Measurements from ENCODE around the gene THSD7B. TPM values are rescaled to one million over a fixed set of nuclear protein-coding genes. Genes with fewer than 3 reads are reported as not detected.

Gene THSD7B
- total RNA-seq, 4 donors from 2014 or later, result 0.80 to 0.83 TPM; not detected in 2

DNA sequence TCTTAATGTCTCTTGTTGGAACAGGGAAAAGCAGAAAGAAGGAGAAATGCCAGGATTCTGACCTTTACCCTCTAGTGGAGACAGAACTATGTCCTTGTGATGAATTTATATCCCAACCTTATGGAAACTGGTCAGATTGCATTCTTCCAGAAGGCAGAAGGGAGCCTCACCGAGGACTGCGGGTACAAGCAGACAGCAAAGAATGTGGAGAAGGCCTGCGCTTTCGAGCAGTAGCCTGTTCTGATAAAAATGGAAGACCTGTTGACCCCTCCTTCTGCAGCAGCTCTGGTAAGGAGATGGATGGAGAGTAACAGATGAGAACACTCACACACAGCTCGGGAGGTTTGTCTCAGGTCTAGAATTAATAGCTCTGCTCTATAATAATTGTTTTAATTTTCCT, 646.2 kb downstream of the THSD7B start:
- Histone ChIP-seq H3K4me3 (no peak overlapping the region), H3K27me3 (no peaks in the 10 kb centered on the region), H3K27ac (no peak overlapping the region), H3K36me3 (no peaks in the 10 kb centered on the region), H3K9me3 (no peaks in the 10 kb centered on the region), H3K4me1 (no peaks in the 10 kb centered on the region)
- no peak for DNase-seq
- TF ChIP-seq, protein P1, sequence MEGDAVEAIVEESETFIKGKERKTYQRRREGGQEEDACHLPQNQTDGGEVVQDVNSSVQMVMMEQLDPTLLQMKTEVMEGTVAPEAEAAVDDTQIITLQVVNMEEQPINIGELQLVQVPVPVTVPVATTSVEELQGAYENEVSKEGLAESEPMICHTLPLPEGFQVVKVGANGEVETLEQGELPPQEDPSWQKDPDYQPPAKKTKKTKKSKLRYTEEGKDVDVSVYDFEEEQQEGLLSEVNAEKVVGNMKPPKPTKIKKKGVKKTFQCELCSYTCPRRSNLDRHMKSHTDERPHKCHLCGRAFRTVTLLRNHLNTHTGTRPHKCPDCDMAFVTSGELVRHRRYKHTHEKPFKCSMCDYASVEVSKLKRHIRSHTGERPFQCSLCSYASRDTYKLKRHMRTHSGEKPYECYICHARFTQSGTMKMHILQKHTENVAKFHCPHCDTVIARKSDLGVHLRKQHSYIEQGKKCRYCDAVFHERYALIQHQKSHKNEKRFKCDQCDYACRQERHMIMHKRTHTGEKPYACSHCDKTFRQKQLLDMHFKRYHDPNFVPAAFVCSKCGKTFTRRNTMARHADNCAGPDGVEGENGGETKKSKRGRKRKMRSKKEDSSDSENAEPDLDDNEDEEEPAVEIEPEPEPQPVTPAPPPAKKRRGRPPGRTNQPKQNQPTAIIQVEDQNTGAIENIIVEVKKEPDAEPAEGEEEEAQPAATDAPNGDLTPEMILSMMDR (IDR thresholded peaks at IDR 0.05), result no peak
- no peak for TF ChIP-seq POLR2A (IDR thresholded peaks at IDR 0.05)

DNA sequence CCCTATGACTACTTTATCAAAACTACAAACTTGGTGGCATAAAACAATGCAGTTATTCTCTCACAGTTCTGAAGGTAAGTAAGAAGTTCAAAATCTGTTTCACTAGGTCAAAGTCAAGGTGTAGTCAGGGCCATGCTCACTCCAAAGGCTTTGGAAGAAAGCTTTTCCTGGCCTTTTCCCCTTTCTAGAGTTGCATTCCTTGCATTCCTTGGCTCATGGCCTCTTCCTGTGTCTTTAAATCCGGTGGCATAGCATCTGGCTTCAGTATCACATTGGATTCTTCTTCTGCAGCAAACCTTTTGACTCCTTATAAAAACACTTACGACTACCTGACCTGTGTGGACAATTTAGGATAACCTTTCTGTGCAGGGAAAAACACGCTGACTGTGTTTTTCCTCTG, 655.4 kb downstream of the THSD7B start:
- Histone ChIP-seq H3K27me3 (no peaks in the 10 kb centered on the region), H3K27ac (no peak overlapping the region), H3K36me3 (no peaks in the 10 kb centered on the region), H3K4me3 (no peak overlapping the region), H3K9me3 (no peaks in the 10 kb centered on the region), H3K4me1 (no peaks in the 10 kb centered on the region)
- TF ChIP-seq, protein P1 (IDR thresholded peaks at IDR 0.05), result no peak
- no peak for TF ChIP-seq POLR2A (IDR thresholded peaks at IDR 0.05)
- DNase-seq, result no peak

DNA sequence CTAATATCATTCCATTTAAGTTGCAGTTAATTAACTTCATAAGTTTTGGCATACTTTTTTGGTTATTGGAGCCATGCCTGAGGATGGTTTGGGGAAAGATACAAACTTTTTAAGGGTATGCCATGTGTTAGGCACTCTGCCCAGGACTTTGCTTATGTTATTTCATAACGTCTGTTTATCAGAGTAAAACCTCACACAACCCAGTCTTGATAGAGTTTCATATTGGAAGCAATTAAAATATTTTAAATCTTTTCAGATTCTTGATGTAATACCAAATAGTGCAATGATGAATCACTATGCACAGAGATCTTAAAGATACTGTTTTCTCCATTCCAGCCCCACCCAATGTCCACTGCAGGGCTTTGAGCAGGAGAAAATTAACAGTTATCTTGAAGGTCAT, 669.8 kb downstream of the THSD7B start:
- no peak for TF ChIP-seq POLR2A (IDR thresholded peaks at IDR 0.05)
- TF ChIP-seq, protein P1 (IDR thresholded peaks at IDR 0.05), result no peak
- Histone ChIP-seq H3K4me3 (no peak overlapping the region), H3K9me3 (no peaks in the 10 kb centered on the region), H3K27ac (no peak overlapping the region), H3K36me3 (no peaks in the 10 kb centered on the region), H3K27me3 (no peaks in the 10 kb centered on the region), H3K4me1 (no peaks in the 10 kb centered on the region)
- no peak for DNase-seq

DNA sequence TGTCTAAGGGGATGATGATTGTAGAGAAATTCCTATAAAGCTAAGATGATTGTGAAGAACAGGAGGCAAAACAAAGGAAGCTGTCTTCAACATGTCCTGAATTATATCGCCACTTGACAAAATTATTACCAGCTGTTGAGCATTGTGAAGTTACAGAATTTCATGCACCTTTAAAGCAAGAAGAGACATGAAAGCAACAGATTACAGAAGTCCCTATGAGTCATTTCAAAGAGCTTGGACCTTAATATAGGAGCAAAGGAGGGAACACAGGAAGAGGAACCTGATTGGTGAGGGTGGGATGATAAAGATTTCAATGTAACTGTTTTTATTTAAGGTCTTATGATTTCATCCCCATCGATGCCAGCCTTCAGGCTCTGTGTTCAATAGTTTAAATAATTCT, 672.0 kb downstream of the THSD7B start:
- no peaks in the 10 kb centered on the region for H3K4me1 ChIP-seq
- H3K27me3 ChIP-seq, result no peaks in the 10 kb centered on the region
- H3K36me3 ChIP-seq, result no peaks in the 10 kb centered on the region
- no peak for DNase-seq
- H3K9me3 ChIP-seq, result no peaks in the 10 kb centered on the region
- no peak for TF ChIP-seq POLR2A (IDR thresholded peaks at IDR 0.05)
- TF ChIP-seq, protein P1 (IDR thresholded peaks at IDR 0.05), result no peak
- no peak overlapping the region for H3K27ac ChIP-seq
- no peak overlapping the region for H3K4me3 ChIP-seq

DNA sequence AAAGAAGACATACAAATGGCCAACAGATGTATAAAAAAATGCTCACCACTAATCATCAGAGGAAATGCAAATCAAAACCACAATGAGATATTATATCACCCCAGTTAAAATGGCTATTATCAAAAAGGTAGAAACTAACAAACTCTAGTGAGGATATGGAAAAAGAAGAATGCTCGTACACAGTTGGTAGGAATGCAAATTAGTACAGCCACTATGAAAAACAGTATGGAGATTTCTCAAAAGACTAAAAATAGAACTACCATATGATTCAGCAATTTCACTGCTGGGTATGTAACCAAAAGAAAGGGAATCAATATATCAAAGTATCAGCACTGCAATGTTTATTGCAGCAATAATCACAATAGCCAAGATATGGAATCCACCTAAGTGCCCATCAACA, 679.6 kb downstream of the THSD7B start:
- Histone ChIP-seq H3K36me3 (no peaks in the 10 kb centered on the region), H3K4me3 (no peak overlapping the region)
- DNase-seq, result no peak

More for the DNA sequence above, 679.6 kb downstream of the THSD7B start:
- H3K27me3 ChIP-seq, result no peaks in the 10 kb centered on the region
- H3K27ac ChIP-seq, result no peak overlapping the region
- TF ChIP-seq, protein P1 (IDR thresholded peaks at IDR 0.05), result no peak
- no peak for TF ChIP-seq POLR2A (IDR thresholded peaks at IDR 0.05)
- no peaks in the 10 kb centered on the region for H3K9me3 ChIP-seq
- no peaks in the 10 kb centered on the region for H3K4me1 ChIP-seq

Measured in Peyer's patch (tissue), 4 donors.